NOMO-1 treated with dmso at 0.1 percent for 144 hours (cell line): ENCODE results near the gene RAB11FIP5.

ENCODE experiments used
- DNase-seq: peaks from one replicate; lab custom pipeline; 2025; ENCODE audit not compliant: unreplicated experiment; lab: John Stamatoyannopoulos, UW

The RAB11FIP5 gene

GRCh38 chr2:73034661-73035375 lies 77.9 kb downstream of the RAB11FIP5 start:
- peak; percentile 80 for DNase-seq

GRCh38 chr2:73033766-73034381 lies 78.9 kb downstream of the RAB11FIP5 start:
- peak; percentile 46 for DNase-seq

- no peak for DNase-seq
These were observed 79.5 kb downstream of the RAB11FIP5 start for GRCh38 chr2:73033142-73033765.

GRCh38 chr2:73032702-73033097 lies 80.0 kb downstream of the RAB11FIP5 start:
- no peak for DNase-seq

- DNase-seq = no peak
These were observed 80.7 kb downstream of the RAB11FIP5 start for GRCh38 chr2:73031725-73032701.

GRCh38 chr2:73031095-73031678 lies 81.6 kb downstream of the RAB11FIP5 start:
- no peak for DNase-seq

- no peak for DNase-seq
These were observed 83.9 kb downstream of the RAB11FIP5 start for GRCh38 chr2:73028841-73029240.

GRCh38 chr2:73027340-73027739 lies 85.4 kb downstream of the RAB11FIP5 start:
- no peak for DNase-seq

- no peak for DNase-seq
These were observed 89.3 kb downstream of the RAB11FIP5 start for GRCh38 chr2:73023497-73023896.
